GM12891 (cell line): ENCODE results near the gene PEPD.
A peak's percentile ranks its signal among the peaks of the same experiment; 100 is the strongest.
"Not testable (repeated sequence)": the region's sequence is repeated elsewhere in the genome, so short reads cannot be mapped to it uniquely, and the experiment has no call there.

Experiments used
- DNase-seq: peaks from one replicate; pipeline ENCODE4 v3.0.0; 2011; ENCODE audit warnings: low spot score; ENCODE audit not compliant: insufficient read length
- FAIRE-seq: peaks from 2 replicates; lab custom pipeline; 2011; peaks lifted over from hg19 to GRCh38; lab: Jason Lieb, UNC
- PAX5 ChIP-seq: IDR thresholded peaks from 2 replicates; pipeline ENCODE4 v1.6.1; 2011; ENCODE audit warnings: low read length, moderate library complexity, mild to moderate bottlenecking; ENCODE audit not compliant: insufficient read depth, severe bottlenecking
- POLR2A ChIP-seq: IDR thresholded peaks from 2 replicates; pipeline ENCODE4 v1.6.1; 2011; ENCODE audit warnings: low read depth, low read length, control low read depth
- POLR2AphosphoS5 ChIP-seq: IDR thresholded peaks from 2 replicates; pipeline ENCODE4 v1.6.1; 2011; ENCODE audit warnings: low read depth, low read length, control low read depth
- POU2F2 ChIP-seq: IDR thresholded peaks from 2 replicates; pipeline ENCODE4 v1.6.1; 2011; ENCODE audit warnings: low read depth, mild to moderate bottlenecking, control low read depth, low read length, moderate library complexity
- SPI1 ChIP-seq: IDR thresholded peaks from 2 replicates; pipeline ENCODE4 v1.6.1; 2011; ENCODE audit warnings: low read depth, low read length, control low read depth
- TAF1 ChIP-seq: IDR thresholded peaks from 2 replicates; pipeline ENCODE4 v1.6.1; 2011; ENCODE audit warnings: low read depth, low read length, control low read depth

The PEPD gene

DNA sequence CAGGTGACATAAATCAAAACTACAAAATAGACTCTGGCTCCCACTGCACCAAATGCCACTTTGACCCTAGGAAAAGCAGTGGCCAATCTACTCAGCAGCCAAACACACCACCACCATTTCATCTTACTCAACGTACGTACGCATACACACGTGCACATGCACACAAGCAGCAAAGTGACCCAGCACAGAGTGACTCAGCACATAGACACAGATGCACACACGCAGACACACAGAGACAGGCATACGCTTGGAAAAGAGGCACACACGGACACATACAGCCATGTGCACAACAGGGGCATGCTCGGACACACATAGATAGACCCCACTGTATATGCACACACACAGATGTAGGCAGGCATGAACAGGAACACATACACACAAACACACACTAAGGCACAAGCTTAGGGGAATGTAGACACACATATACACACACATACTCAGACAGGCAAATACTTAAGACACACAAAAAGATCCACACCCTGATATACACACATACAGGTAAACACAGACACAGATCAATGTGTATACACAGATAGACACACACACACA is 37.3 kb downstream of the PEPD start:
- FAIRE-seq (peak; percentile 40), DNase-seq (no peak)
- TF ChIP-seq POU2F2: no peak
- TF ChIP-seq POLR2AphosphoS5: no peak
- no peak for TF ChIP-seq PAX5
- no peak for TF ChIP-seq SPI1
- no peak for TF ChIP-seq TAF1
- no peak for TF ChIP-seq POLR2A

DNA sequence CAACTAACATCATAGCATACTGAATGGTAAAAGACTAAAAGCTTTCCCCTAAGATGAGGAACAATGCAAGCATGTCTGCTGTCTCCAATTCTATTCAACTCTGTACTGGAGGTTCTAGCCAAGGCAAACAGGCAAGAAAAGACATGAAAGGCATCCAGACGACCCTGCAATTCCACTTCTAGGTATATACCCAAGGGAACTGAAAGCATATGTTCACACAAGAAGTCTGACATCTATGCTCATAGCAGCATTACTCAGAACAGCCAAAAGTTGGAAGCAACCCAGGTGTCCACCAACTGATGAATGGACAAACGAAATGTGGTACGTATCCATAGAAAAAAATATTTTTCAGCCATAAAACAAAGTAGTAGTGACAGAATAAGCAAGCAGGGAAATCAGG is 39.1 kb downstream of the PEPD start:
- no peak for TF ChIP-seq POU2F2
- no peak for TF ChIP-seq POLR2AphosphoS5
- TF ChIP-seq SPI1: no peak
- TF ChIP-seq POLR2A: no peak
- no peak for TF ChIP-seq PAX5
- TF ChIP-seq TAF1: no peak
- FAIRE-seq (no peak), DNase-seq (no peak)

DNA sequence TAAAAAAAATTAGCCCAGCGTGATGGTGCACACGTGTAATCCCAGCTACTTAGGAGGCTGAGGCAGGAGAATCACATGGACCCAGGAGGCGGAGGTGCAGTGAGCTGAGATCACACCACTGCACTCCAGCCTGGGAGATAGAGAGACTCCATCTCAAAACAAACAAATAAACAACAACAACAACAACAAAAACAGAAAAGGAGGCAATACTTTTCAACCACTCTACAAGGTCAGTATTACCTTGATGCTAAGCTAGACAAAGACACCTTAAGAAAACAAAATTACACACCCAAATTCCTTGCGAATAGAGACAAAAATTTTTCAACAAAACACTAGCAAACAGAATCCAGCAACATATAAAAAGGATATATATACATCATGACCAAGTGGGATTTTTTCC is 39.7 kb downstream of the PEPD start:
- TF ChIP-seq TAF1: no peak
- TF ChIP-seq PAX5: no peak
- TF ChIP-seq SPI1: no peak
- TF ChIP-seq POLR2A: no peak
- TF ChIP-seq POU2F2: no peak
- no peak for TF ChIP-seq POLR2AphosphoS5
- no peak for FAIRE-seq
- DNase-seq: no peak

DNA sequence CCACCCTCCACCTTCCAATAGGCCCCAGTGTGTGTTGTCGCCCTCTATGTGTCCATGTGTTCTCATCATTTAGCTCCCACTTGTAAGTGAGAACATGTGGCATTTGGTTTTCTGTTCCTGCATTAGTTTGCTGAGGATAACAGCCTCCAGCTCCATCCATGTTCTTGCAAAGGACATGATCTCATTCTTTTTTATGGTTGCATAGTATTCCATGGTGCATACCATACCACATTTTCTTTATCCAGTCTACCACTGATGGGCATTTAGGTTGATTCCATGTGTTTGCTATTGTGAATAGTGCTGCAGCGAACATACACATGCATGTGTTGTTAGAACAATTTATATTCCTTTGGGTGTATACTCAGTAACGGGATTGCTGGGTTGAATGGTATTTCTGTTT is 42.0 kb downstream of the PEPD start:
- not testable (repeated sequence) for FAIRE-seq, DNase-seq

DNA sequence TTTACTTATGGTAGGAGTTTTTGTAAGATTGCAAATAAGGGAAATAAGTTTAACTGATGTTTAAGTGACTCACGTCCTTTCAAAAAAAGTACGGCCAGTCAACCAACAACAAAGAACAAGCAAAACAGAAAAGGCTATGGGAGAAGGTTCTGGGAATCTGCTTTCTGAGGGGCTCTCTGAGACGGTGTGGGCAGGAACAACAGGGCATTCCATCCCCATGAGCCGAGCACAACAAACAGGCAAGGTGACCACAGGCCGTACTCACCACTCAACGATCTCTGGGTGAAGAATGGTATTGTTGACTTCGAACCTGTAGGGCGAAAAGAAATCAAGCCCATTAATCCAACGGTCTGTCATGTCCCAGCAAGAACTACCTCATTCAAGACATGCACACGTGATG is 43.8 kb downstream of the PEPD start:
- DNase-seq (no peak), FAIRE-seq (no peak)
- TF ChIP-seq POU2F2: no peak
- no peak for TF ChIP-seq POLR2A
- TF ChIP-seq PAX5: no peak
- no peak for TF ChIP-seq SPI1
- TF ChIP-seq POLR2AphosphoS5: no peak
- no peak for TF ChIP-seq TAF1

DNA sequence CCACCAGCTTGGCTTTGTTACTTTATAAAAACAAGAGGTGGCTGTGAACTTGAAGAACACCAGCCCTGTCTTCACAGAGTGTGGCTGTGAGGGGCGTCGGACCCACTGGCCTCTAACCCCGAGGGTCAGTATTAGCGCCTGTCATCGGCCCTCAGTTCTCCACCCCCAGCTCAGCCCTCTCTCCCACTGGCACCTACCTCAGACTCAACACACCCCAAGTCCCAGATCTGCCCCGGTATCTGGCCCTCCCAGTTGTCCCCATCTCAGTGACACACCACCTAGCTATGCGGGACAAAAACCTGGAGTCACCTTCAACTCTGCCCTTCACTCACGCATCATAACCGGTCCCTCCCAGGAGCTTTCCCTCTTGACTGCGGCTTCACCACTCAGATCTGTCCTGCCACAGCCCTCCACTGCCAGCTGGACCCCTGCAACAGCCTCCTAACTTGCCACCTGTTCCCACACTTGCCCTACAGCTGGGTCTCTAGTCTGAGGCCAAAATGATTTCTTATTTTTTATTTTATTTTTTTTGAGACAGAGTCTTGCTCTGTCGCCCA is 45.4 kb downstream of the PEPD start:
- TF ChIP-seq POLR2AphosphoS5: no peak
- TF ChIP-seq POU2F2: no peak
- no peak for TF ChIP-seq TAF1
- TF ChIP-seq SPI1: no peak
- no peak for TF ChIP-seq POLR2A
- TF ChIP-seq PAX5: no peak
- DNase-seq (no peak), FAIRE-seq (no peak)

DNA sequence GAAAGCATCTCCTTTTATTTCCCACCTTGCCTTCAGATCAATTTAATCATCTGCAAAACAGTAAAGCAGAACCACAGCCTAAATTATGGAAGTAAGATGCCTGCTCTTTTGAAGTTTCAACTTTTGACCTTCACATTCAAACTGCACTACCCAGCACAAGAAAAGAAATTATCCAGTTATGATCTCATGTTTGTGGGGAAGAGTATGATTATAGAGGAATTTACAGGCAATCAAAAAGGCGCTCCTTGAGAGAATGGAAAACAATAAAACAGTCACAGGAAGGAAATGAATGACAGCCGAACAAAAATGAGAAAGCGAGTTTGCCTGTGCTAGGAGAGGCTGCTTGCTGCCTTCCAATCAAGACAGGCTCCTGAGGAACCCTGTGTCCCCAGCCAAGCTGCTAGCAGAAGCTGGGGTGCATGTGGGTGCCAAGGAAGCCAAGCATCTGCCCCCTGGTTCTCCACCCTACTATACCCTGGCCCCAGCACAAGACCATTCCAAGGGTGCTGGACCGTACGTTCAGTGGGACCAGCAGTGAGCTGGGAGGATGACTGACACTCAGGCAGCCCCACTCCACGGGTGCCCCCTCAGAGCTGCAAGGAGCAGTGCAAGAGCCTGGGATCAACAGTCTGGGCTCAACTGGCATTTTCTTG is 47.8 kb downstream of the PEPD start:
- TF ChIP-seq PAX5 (no peak), POU2F2 (no peak), POLR2AphosphoS5 (no peak), SPI1 (no peak), TAF1 (no peak), POLR2A (no peak)
- no peak for FAIRE-seq
- no peak for DNase-seq

DNA sequence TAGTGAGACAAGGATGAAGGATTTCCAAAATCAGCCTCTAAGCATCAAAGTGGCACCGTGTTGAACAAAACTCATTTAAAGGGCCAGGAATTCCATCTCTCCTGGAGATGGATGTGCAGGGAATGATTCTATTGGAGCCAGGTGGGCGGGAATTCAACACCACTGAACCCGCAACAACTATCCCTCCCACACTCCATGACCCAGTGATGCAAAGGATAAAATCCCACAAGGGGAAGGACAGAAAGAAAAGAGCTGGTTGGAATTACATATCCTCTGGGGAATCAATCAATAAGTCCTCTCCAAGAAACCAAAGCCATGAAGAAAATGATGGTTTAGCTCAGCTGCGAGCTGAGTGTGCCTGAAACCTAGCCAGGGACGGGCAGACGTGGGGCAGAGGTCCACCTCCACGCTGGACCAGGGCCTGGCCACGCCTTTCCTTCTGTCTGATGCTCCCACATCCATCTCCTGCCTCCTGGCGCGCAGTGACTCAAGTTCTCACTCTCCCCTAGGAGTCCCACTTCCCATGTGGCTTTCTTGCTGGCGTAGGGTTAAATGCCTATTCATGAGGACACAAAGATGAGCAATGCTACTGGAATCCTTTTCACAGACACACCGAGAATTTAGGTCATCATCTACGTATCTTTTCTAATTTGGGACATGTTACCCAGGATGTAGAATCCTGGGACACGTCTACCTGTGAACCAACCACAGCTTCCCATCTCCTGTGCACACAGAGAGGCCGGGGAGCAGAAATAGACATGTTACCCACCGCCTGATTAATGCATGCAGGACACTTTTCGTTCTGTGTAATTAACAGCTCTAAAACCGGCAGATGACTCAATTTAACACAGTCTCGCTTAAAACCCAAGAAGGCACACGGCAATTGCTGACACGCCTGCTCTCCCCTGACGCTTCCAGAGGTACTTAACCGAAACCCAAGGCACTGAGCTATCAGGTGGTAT is 48.6 kb downstream of the PEPD start:
- no peak for TF ChIP-seq POU2F2
- no peak for TF ChIP-seq POLR2A
- TF ChIP-seq PAX5: no peak
- TF ChIP-seq SPI1: no peak
- TF ChIP-seq TAF1: no peak
- no peak for TF ChIP-seq POLR2AphosphoS5
- FAIRE-seq: no peak
- DNase-seq: no peak

DNA sequence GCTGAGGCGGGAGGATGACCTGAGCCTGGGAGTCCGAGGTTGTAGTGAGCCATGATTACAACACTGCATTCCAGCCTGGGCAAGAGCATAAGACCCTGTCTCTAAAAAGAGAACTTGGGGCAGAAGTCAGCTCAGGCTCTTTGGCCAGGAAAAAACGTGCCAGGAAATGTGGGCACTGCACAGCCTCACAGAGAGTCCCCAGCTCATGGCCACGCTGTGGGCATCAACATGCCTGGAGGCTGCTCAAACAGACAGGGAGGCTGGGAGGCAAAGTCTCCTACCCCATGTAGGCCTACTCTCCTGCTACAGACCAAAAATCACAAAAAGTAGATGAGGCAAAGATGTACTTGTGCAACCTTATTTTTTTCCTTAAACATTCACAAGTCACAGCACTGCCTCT is 49.4 kb downstream of the PEPD start:
- DNase-seq: no peak
- no peak for TF ChIP-seq SPI1
- no peak for TF ChIP-seq POU2F2
- TF ChIP-seq POLR2A: no peak
- no peak for TF ChIP-seq PAX5
- TF ChIP-seq TAF1: no peak
- no peak for TF ChIP-seq POLR2AphosphoS5

More for the DNA sequence above, 49.4 kb downstream of the PEPD start:
- FAIRE-seq: no peak
